ENCODE measurements around the gene GRM6.

The GRM6 gene

GRCh38 chr5:179006564-179006963 lies 11.4 kb upstream of the GRM6 start (continued):
- TF ChIP-seq TSHZ2 (CRISPR knock-in tag; IDR thresholded peaks at IDR 0.05) (no peak), RARB (CRISPR knock-in tag; IDR thresholded peaks at IDR 0.05) (no peak), PATZ1 (CRISPR knock-in tag; IDR thresholded peaks at IDR 0.05; ENCODE audit: borderline replicate concordance) (no peak), ZNF70 (CRISPR knock-in tag; IDR thresholded peaks at IDR 0.05) (no peak)

GRCh38 chr5:178998441-178998840 lies 3.3 kb upstream of the GRM6 start:
- ATAC-seq = no peak
- TF ChIP-seq SNAI2 (CRISPR knock-in tag; IDR thresholded peaks at IDR 0.05) (no peak), PATZ1 (CRISPR knock-in tag; IDR thresholded peaks at IDR 0.05; ENCODE audit: borderline replicate concordance) (no peak), ZNF565 (CRISPR knock-in tag; conservative IDR thresholded peaks at IDR 0.05; ENCODE audit: low read depth) (no peak), PPARA (CRISPR knock-in tag; IDR thresholded peaks at IDR 0.05; ENCODE audit: borderline replicate concordance) (no peak)

- no peak for ATAC-seq
- TF ChIP-seq ZNF565 (CRISPR knock-in tag; conservative IDR thresholded peaks at IDR 0.05; ENCODE audit: low read depth) (no peak), ARNTL (CRISPR knock-in tag; IDR thresholded peaks at IDR 0.05; ENCODE audit: borderline replicate concordance, low read depth) (no peak)
These were observed 2.1 kb upstream of the GRM6 start for GRCh38 chr5:178997191-178997590.

GRCh38 chr5:178996156-178996555 lies 1.0 kb upstream of the GRM6 start:
- ATAC-seq = no peak
- TF ChIP-seq PATZ1 (CRISPR knock-in tag; IDR thresholded peaks at IDR 0.05; ENCODE audit: borderline replicate concordance) (no peak), GLIS3 (CRISPR knock-in tag; IDR thresholded peaks at IDR 0.05) (no peak), PPARA (CRISPR knock-in tag; IDR thresholded peaks at IDR 0.05; ENCODE audit: borderline replicate concordance) (no peak), OSR1 (CRISPR knock-in tag; IDR thresholded peaks at IDR 0.05) (no peak), TSHZ2 (CRISPR knock-in tag; IDR thresholded peaks at IDR 0.05) (no peak), BACH2 (CRISPR knock-in tag; IDR thresholded peaks at IDR 0.05; ENCODE audit: borderline replicate concordance) (no peak), RARB (CRISPR knock-in tag; IDR thresholded peaks at IDR 0.05) (no peak), ZFP3 (CRISPR knock-in tag; IDR thresholded peaks at IDR 0.05) (no peak), ZC3H10 (CRISPR knock-in tag; IDR thresholded peaks at IDR 0.05) (no peak), CREB5 (CRISPR knock-in tag; IDR thresholded peaks at IDR 0.05; ENCODE audit: low read depth) (no peak), CSDC2 (CRISPR knock-in tag; IDR thresholded peaks at IDR 0.05) (no peak), CSRNP3 (CRISPR knock-in tag; IDR thresholded peaks at IDR 0.05) (no peak), TOX (CRISPR knock-in tag; IDR thresholded peaks at IDR 0.05; ENCODE audit: borderline replicate concordance) (no peak), ZNF565 (CRISPR knock-in tag; conservative IDR thresholded peaks at IDR 0.05; ENCODE audit: low read depth) (no peak), SNAI2 (CRISPR knock-in tag; IDR thresholded peaks at IDR 0.05) (no peak), ARNTL (CRISPR knock-in tag; IDR thresholded peaks at IDR 0.05; ENCODE audit: borderline replicate concordance, low read depth) (no peak), ZNF8 (CRISPR knock-in tag; IDR thresholded peaks at IDR 0.05) (no peak), TCF4 (CRISPR knock-in tag; IDR thresholded peaks at IDR 0.05; ENCODE audit: borderline replicate concordance) (no peak)
